ENCODE measurements around the gene RTL10. TPM values are rescaled to one million over a fixed set of nuclear protein-coding genes. Genes with fewer than 3 reads are reported as not detected.

Gene RTL10
- total and polyA plus RNA-seq, 2 of the 8 experiments (the other 6 are each of a cell fraction or from before 2014, with no cell fraction given), result 11.5 to 18.8 TPM

DNA sequence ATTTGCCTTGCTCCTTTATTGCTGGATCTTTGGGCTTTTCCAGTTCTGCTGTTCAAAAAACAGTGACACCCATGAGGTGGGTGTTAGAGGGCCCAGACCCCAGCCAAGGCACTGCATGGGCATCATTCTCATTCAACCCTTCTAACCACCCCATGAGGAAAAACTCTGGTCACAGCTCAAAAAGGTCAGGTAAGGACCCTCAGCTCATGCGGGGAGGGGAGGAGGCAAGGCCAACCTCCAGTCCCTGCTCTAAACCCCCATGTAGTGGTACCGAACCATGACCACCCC is 7.4 kb downstream of the RTL10 start (continued):
- no peak for TF ChIP-seq SIRT6 (IDR thresholded peaks at IDR 0.05; ENCODE audit: low read length)
